IPS DF 4.7 (cell line): ENCODE data around the gene NUP85.
"Not testable (repeated sequence)": the region's sequence is repeated elsewhere in the genome, so short reads cannot be mapped to it uniquely, and the experiment has no call there.

Source experiments
- DNase-seq: peaks from one replicate; pipeline ENCODE4 v3.0.0-alpha.2; 2013; ENCODE audit warnings: low spot score; ENCODE audit errors: extremely low read depth

NUP85 gene

DNA sequence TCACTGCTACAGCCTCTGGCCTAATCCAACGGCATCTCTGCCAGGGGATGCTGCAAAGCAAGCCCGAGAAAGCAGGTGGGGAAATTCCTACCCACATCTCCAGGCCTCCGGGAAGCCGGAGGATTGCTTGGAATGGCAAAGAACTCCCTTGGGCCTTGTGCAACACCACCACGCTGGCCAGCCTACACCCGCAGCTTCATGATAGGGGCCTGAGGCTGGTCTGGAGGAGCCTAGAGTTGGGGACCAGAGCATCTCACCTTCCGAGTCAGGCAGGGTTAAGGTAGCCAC, 35.6 kb downstream of the NUP85 start:
- DNase-seq, result no peak

DNA sequence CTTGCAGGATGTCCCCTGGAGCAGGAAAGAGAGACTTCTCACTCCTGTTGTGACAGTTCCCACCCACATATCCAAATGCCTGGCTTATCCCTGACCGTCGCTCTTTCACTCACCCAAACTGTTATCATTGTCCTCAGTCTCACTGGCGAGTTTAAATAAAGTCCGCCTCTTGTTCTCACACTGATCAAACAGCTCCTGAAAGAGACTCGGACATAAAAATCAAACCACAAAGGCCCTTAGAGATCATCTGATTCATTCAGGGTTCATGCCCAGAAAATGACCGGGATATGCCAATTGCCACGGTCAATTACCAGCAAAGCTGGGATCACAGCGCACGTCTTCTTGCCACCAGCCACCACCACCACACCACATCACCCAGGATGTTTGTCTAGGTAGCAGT, 36.0 kb downstream of the NUP85 start:
- no peak for DNase-seq

- no peak for DNase-seq
These were observed 36.5 kb downstream of the NUP85 start for GRCh38 chr17:75241996-75242460.

DNA sequence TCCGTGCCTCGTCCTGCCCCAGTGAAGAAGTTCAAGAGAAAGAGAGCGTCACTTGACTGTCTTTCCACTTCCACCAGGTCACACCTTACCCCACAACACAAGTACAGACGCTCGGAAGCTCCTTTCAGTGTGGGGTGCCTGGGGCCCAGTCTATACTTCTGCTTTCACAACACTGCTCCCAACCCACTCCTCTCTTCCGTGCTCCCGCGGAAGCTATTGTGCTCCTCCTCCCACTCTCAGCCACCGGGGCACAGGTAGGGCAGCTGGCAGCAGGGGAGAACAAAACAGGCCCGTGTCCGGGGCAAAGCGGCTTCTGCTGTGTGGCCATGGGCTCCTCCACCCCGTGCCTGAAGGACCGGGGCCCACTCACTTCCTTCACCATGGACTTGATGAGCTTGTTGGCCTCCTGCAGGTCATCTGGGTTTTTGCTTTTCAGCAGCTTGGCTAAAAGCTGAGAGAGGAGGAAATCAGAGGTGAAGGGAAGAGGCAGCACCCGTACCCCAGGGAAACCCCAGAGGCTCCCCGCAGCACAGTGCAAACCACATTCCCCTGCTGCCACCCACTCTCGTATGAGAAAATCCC, 37.1 kb downstream of the NUP85 start:
- no peak for DNase-seq

DNA sequence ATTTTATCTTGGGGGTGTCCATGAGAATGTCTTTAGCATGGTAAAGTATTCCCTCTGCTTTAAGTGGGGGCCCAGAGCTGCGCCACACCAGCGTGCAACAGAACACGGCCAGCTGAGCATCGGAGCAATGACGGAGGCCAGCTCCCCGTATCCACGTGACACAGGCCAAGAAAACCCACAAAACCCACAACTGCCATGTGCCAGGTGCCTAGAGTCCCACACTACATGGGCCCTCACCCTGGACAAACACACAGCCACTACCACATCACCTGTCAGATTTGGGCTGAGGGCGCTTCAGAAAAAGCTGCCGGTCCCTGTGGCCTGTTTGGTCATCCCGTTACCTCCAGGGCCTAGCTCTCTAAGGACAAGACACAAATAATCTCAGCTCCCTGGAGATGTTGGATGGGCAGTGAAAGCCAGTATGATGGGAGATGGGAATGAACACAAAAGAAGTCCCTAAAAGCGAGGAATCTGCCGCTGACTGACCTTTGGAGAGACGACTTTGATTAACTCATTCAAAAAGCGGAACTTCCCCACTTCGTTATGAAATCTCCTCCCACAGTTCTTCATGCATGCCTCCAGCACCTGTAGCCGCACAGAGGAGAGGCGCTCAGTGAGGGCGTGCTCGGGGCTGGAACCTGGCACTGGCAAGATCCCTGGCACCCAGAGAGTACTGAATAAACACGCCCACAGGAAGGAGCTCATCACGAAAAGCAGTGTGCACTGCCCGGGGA, 38.8 kb downstream of the NUP85 start:
- DNase-seq, result no peak

DNA sequence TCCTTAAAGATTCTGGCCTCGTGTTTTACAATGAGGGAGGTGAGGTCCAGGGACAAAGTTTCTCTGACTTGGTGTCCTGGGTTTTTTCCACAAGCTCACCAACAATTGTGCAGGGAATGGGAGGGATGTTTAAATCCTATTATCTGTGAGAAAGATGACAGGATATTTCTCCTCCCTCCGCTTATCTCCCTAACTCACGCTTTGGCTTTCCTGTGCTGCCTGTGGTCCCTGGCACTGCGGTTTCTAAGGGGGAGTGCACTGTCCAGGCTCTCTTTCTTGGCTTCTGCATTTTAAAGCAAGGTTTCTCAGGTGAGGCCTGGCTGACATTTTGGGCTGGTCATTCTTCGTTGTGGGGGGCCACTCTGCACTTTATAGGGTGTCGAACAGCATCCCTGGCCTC, 39.5 kb downstream of the NUP85 start:
- DNase-seq, result no peak

DNA sequence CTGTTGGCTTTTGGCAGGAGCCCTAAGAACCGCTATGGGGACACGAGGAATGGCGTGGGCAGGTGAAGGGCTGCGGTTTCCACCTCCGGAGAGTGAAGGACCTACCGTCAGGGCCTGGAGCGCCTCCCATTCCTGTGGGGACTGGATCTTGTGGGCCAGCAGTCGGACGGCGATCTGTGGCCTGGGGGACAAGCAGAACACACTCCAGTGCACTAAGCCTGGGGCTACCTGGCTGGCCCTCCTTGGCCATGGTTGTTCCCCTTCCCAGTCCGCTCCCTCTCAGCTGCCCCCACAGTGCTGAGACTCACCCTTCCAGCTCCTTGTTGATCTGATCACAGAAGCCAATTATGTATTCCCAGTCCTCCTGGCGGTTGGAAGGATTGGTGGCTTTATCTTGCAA, 40.9 kb downstream of the NUP85 start:
- DNase-seq, result no peak

GRCh38 chr17:75249564-75249963, 44.1 kb downstream of the NUP85 start:
- no peak for DNase-seq

DNA sequence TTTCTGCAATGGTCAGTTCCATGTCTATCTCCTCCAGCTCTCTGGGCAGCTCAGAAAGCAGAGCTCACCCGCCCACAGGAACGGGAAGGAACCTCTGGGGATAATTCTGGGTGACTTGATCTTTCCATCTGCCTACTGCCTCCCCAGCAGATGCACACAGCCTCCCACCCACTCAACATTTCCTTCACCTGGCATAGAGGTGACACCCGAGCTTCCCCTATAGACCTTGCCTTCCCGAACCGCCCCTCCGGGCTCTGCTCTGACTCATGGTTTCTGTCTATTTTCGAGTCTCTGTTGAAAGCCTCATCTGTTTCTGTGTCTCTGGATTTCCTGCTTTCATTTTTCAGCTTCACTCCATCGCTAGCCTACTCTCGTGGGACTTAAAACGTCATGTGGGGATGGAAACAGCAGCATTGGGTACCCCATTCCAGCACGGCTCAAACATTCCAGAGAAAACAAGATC, 44.6 kb downstream of the NUP85 start:
- DNase-seq, result no peak

DNA sequence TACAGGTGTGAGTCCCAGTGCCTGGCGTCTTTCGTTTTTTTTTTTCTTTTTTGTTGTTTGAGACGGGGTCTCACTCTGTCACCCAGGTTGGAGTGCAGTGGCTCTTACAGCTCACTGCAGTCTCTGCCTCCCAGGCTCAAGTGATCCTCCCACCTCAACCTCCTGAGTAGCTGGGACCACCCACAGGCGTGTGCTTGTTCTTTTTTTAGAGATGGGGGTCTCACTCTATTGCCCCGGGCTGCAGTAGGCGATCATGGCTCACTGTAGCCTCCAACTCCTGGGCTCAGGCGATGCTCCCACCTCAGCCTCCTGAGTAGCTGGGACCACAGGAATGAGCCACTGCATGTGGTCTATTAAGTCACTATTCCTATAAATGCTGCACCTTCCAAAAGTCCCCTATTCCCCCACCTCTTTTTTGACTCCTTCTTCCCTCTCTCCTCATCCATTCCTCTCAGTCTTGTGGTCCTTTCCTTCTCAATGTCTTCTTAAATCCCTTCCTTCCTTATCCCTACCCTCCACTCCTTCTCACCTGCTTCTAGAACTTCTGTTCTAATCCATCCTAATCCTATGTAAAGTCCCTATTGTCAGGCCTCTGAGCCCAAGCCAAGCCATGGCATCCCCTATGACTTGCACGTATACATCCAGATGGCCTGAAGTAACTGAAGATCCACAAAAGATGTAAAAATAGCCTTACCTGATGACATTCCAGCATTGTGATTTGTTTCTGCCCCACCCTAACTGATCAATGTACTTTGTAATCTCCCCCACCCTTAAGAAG, 46.7 kb downstream of the NUP85 start:
- no peak for DNase-seq

DNA sequence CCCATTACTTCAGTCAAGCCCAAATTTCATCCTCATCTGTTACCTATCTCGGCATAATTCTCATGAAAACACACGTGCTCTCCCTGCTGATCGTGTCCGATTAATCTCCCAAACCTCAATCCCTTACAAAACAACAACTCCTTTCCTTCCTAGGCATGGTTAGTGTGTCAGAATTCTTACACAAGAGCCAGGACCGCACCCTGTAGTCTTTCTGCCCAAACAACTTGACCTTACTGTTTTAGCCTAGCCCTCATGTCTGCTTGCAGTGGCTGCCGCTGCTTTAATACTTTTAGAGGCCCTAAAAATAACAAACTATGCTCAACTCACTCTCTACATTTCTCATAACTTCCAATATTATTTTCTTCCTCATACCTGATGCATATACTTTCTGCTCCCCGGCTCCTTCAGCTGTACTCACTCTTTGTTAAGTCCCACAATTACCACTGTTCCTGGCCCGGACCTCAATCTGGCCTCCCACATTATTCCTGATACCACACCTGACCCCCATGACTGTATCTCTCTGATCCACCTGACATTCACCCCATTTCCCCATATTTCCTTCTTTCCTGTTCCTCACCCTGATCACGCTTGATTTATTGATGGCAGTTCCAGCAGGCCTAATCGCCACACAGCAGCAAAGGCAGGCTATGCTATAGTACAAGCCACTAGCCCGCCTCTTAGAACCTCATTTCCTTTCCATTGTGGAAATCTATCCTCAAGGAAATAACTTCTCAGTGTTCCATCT, 50.6 kb downstream of the NUP85 start:
- DNase-seq, result not testable (repeated sequence)

DNA sequence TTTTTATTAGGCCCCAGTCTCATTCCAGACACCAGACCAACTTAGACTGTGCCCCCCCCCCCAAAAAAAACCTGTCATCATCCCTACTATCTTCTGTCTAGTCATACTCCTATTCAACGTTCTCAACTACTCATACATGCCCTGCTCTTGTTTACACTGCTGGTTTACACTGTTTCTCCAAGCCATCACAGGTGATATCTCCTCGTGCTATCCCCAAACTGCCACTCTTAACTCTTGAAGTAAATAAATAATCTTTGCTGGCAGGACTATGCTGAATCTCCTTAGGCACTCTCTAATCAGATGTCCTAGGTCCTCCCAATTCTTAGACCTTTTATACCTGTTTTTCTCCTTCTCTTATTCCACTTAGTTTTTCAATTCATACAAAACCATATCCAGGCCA, 51.7 kb downstream of the NUP85 start:
- DNase-seq, result not testable (repeated sequence)

DNA sequence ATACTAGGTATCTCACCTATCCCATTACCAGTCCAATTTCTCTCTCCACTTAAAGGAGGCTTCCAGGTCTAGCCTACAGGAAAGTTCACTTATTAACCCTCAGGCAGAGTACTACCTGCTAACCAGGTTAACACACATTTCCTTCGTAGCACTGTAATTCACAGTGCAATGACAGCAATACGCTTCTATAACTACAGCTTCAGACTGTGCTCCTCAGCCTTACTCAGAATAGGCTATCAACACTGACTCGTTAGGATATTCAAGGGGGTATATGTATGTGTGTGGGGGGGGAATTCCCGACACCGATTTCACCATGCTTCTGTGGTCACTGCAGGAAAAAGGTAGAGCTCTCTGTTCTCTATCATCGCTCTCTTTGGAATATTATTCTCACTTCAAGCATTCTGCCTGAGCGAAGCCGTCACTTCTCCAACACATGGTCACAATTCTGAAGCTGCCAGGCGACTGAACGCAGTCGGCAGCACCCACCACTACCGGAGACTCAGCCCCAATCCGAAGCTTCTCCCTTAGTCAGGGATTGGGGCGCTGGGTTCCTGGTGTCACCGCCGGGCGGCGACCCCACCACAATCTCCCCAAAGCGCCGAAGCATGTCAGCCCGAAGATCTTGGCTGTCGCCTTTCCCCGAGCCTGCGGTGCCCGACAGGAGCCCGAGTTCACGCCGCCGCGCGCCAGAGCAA, 55.3 kb downstream of the NUP85 start:
- DNase-seq, result no peak

- DNase-seq, result no peak
These were observed 56.0 kb downstream of the NUP85 start, which contains the start of the genes GGA3 and MRPS7 for GRCh38 chr17:75261336-75262111. TSS of gene GGA3 (minus strand) at chr17:75261606. CDS start at chr17:75261587, 19 bp downstream. TSS of gene MRPS7 (plus strand) at chr17:75261879. CDS start at chr17:75261901, 22 bp downstream.

DNA sequence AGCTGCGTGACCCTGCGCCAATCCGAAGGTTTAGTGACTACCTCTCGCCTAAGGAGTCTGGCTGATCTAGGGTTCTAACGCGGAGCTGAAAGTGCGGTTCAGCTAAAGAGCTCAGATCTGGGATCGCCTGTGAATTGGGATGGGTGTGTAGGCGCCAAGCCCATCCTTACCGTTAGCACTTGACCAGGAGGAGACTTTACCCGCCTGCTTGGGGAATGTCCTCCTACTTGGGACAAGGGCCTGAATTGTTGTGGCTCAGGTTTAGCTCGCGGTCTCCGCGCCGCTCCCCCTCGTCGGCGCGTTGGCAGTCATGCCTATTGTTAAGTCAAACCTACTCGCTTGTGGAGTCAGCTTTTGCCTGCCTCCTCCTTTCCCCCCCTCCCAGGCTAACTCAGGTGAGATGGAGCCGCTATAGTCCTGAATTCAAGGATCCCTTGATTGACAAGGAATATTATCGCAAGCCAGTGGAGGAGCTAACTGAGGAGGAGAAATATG, 56.7 kb downstream of the NUP85 start:
- no peak for DNase-seq

DNA sequence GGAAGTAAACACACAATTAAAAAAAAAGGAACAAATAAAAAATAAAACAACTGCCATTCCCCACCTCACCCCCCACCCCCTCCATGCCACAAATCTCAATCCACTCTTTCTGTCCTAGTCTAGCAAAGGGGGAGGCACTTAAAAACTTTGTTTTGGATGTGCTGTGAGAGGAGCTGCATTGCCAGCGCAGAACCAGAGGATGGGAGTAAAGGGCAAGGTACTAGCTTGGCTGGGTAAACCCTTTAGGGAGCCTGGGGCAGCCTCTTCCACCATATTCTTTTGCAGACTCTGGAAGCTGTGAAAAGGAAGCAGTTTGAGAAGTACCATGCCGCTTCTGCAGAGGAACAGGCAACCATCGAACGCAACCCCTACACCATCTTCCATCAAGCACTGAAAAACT, 57.6 kb downstream of the NUP85 start:
- no peak for DNase-seq

GRCh38 chr17:75265614-75266315, 60.3 kb downstream of the NUP85 start:
- DNase-seq, result no peak

GRCh38 chr17:75266316-75267152, 61.1 kb downstream of the NUP85 start:
- DNase-seq, result no peak

DNA sequence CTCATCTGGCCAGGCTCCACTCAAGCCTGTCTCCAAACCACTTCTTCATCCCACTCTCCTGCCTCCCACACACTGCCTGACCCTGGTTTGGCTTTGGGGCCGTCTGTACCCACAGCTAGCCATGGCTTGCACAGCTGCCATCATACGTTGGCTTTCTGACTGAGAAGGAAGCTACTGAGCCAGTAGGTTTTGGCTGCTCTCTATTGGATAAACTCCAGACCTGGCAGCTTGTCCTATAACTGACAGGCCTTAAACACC, 61.6 kb downstream of the NUP85 start:
- no peak for DNase-seq
